Measurements from ENCODE around the gene JPH2. TPM values are rescaled to one million over a fixed set of nuclear protein-coding genes. Genes with fewer than 3 reads are reported as not detected.
"Not testable (repeated sequence)": the region's sequence is repeated elsewhere in the genome, so short reads cannot be mapped to it uniquely, and the experiment has no call there.

Gene JPH2
- total RNA-seq, 1 donor from 2014 or later: 151 TPM

DNA sequence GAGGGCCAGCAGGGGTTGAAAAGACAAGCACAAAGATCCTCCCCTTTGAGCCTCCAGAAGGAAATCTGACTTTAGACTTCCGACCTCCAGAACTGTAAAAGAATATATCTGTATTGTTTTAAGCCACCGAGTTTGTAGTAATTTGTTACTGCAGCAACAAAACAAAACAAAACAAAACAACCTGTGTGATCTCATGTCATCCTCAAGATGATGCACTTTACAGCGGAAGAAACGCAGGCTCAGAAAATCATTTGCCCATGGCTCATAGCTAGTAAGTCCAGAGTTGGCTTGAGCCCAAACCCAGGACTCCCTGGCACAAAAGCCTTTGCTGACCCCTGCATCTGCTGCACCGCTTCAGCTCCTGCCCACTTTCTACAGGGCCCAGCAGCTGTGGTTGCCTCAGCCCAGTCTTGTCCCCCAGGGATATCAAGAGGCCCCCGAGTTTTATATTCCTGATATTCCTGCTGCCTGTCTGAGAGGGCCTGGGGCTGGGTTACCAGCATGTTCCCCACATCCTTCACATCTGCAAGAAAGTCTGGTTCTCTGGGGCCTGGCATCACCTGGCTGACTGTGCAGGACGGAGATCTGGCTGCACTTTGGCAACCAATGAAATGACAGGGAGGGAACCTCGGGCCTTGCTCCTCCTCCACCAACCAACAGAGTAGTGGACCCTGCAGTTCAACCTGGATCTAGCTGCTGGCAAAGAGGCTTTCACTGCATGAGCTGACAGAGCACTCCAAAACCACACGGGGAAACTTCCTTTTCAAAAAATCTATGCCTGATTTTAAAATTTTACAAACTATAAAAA lies 56.9 kb downstream of the JPH2 start:
- H3K27me3 ChIP-seq (ENCODE audit: low read depth): no peaks in the 10 kb centered on the region
- intact Hi-C loops (cut with micrococcal nuclease): no loop called here
- no peak for TF ChIP-seq CTCF (IDR thresholded peaks at IDR 0.05; ENCODE audit: borderline replicate concordance)
- no peaks in the 10 kb centered on the region for H3K36me3 ChIP-seq
- peak overlapping the region; percentile 27 for H3K27ac ChIP-seq (replicated peaks)
- peaks cover 35% of the 10 kb centered on the region for H3K4me1 ChIP-seq
- no peaks in the 10 kb centered on the region for H3K9me3 ChIP-seq (replicated peaks)
- H3K4me3 ChIP-seq: no peak overlapping the region
- DNase-seq: no peak

DNA sequence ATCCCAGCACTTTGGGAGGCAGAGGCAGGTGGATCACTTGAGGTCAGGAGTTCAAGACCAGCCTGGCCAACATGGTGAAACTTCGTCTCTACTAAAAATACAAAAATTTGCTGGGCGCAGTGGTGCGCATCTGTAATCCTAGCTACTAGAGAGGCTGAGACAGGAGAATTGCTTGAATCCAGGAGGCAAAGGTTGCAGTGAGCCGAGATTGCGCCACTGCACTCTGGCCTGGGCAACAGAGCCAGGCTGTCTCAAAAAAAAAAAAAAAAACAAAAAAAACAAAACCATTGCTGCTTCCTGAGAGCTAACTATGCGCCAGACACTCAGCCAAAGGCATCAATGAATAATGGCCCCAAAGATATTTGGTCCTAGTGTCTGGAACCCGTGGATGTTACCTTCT lies 57.7 kb downstream of the JPH2 start:
- DNase-seq; intact Hi-C loops (cut with micrococcal nuclease); H3K36me3 ChIP-seq; H3K4me3 ChIP-seq; H3K27me3 ChIP-seq (ENCODE audit: low read depth); H3K9me3 ChIP-seq (replicated peaks): not testable (repeated sequence)
- peaks cover 40% of the 10 kb centered on the region for H3K4me1 ChIP-seq
- H3K27ac ChIP-seq (replicated peaks): peak overlapping the region; percentile 23

GRCh38 chr20:44126445-44126844 lies 60.5 kb downstream of the JPH2 start:
- Histone ChIP-seq H3K4me3 (no peak overlapping the region), H3K27me3 (ENCODE audit: low read depth) (no peaks in the 10 kb centered on the region), H3K27ac (replicated peaks) (no peak overlapping the region), H3K4me1 (peaks cover 64% of the 10 kb centered on the region), H3K36me3 (no peaks in the 10 kb centered on the region), H3K9me3 (replicated peaks) (no peaks in the 10 kb centered on the region)
- DNase-seq: no peak
- intact Hi-C loops (cut with micrococcal nuclease): no loop called here
- TF ChIP-seq CTCF (IDR thresholded peaks at IDR 0.05; ENCODE audit: borderline replicate concordance): no peak

DNA sequence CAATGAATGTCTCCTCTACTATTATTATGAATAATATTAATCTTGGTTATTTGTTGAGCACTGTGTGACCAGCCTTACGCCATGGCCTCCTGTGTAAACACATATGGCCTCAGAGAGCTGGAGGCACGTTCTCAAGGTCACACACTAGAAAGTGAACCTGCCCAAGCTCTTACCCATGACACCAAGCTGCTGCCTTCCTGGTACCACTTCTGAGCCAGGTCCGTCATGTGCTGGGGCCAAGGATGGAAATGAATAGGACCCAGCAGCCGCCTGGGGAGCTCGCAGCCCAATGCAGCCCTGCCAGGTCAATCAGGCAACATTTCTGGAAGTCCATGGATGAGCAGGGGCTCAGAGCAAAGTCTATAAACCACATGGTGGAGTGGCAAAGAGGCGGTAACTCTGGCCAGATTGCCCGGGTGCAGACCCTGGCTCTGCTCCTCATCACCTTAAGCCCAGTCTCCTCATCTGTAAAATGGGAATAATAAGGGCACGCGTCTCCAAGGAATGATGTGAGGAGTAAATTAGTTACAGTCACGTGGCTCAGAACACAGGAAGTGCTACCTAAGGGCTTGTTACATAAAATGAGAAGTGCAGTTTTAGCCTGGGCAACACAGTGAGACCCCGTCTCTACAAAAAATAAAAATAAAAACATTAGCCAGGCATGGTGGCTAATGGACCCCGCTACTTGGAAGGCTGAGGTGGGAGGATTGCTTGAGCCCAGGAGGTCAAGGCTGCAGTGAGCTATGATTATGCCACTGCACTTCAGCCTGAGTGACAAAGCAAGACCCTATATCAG lies 61.5 kb downstream of the JPH2 start:
- no peak overlapping the region for H3K4me3 ChIP-seq
- peaks cover 74% of the 10 kb centered on the region for H3K4me1 ChIP-seq

GRCh38 chr20:44123874-44124535 lies 63.0 kb downstream of the JPH2 start:
- intact Hi-C loops (cut with micrococcal nuclease): no loop called here
- TF ChIP-seq CTCF (IDR thresholded peaks at IDR 0.05; ENCODE audit: borderline replicate concordance): no peak
- H3K27ac ChIP-seq (replicated peaks): peak overlapping the region; percentile 62
- H3K9me3 ChIP-seq (replicated peaks): no peaks in the 10 kb centered on the region
- no peak for DNase-seq
- no peaks in the 10 kb centered on the region for H3K27me3 ChIP-seq (ENCODE audit: low read depth)
- peaks cover 76% of the 10 kb centered on the region for H3K4me1 ChIP-seq
- no peak overlapping the region for H3K4me3 ChIP-seq
- H3K36me3 ChIP-seq: no peaks in the 10 kb centered on the region

More for the DNA sequence above, 61.5 kb downstream of the JPH2 start:
- intact Hi-C loops (cut with micrococcal nuclease): no loop called here
- TF ChIP-seq CTCF (IDR thresholded peaks at IDR 0.05; ENCODE audit: borderline replicate concordance): no peak
- Histone ChIP-seq H3K36me3 (no peaks in the 10 kb centered on the region), H3K27me3 (ENCODE audit: low read depth) (no peaks in the 10 kb centered on the region), H3K9me3 (replicated peaks) (no peaks in the 10 kb centered on the region), H3K27ac (replicated peaks) (peak overlapping the region; percentile 62)
- no peak for DNase-seq
